Inflammatory macrophage (primary cell): ENCODE data around the gene GSTK1.
A peak's percentile ranks its signal among the peaks of the same experiment; 100 is the strongest.
"Not testable (repeated sequence)": the region's sequence is repeated elsewhere in the genome, so short reads cannot be mapped to it uniquely, and the experiment has no call there.

Experiments used
- DNase-seq, 2 donors: peaks; one replicate each; pipeline ENCODE4 v3.0.0-alpha.2; 2020 to 2022
- total RNA-seq, 18 experiments: gene quantifications; one replicate each; lab custom pipeline; 2026; ENCODE audit warnings: mixed read lengths in 6 of 18, inconsistent platforms in 2 of 18; lab: John Stamatoyannopoulos, UW

Gene GSTK1
- 81.3 to 158 (median 120) reads per million in 18 experiments for total RNA-seq

- peak; percentile 66 to 85 for DNase-seq
Observed at GRCh38 chr7:143263266-143264195, at the start of gene GSTK1. Gene GSTK1 (plus strand): TSS chr7:143263441. CDS start chr7:143263514, 73 bp downstream.

GRCh38 chr7:143213478-143213877, 49.8 kb upstream of the GSTK1 start:
- not testable (repeated sequence) for DNase-seq

GRCh38 chr7:143214789-143215679, 48.2 kb upstream of the GSTK1 start:
- DNase-seq: peak; percentile 86 to 91

GRCh38 chr7:143216151-143216550, 47.1 kb upstream of the GSTK1 start:
- peak in 1 of 2 donors; percentile 58 for DNase-seq

GRCh38 chr7:143216686-143217085, 46.6 kb upstream of the GSTK1 start:
- peak in 1 of 2 donors; percentile 52 for DNase-seq

- DNase-seq: no peak
Observed at GRCh38 chr7:143217806-143218205, 45.4 kb upstream of the GSTK1 start.

GRCh38 chr7:143221286-143221685, 42.0 kb upstream of the GSTK1 start:
- no peak for DNase-seq

- no peak for DNase-seq
Observed at GRCh38 chr7:143221737-143222136, 41.5 kb upstream of the GSTK1 start, which contains the start of gene TAS2R40. Gene TAS2R40 (plus strand): TSS chr7:143222037. CDS start chr7:143222079, 42 bp downstream.

GRCh38 chr7:143222782-143223181, 40.5 kb upstream of the GSTK1 start:
- DNase-seq: peak; percentile 88 to 90

GRCh38 chr7:143223784-143224183, 39.5 kb upstream of the GSTK1 start:
- no peak for DNase-seq

GRCh38 chr7:143225047-143225446, 38.2 kb upstream of the GSTK1 start:
- no peak for DNase-seq

GRCh38 chr7:143227806-143228205, 35.4 kb upstream of the GSTK1 start:
- DNase-seq: no peak

GRCh38 chr7:143229054-143229790, 34.0 kb upstream of the GSTK1 start:
- no peak for DNase-seq

GRCh38 chr7:143230602-143231457, 32.4 kb upstream of the GSTK1 start:
- DNase-seq: no peak

GRCh38 chr7:143233816-143234532, 29.3 kb upstream of the GSTK1 start:
- peak; percentile 54 to 92 for DNase-seq

GRCh38 chr7:143234533-143234875, 28.7 kb upstream of the GSTK1 start:
- DNase-seq: no peak

- peak in 1 of 2 donors; percentile 36 for DNase-seq
Observed at GRCh38 chr7:143235561-143235960, 27.7 kb upstream of the GSTK1 start.

GRCh38 chr7:143236408-143236990, 26.7 kb upstream of the GSTK1 start:
- no peak for DNase-seq

- DNase-seq: peak; percentile 71 to 73
Observed at GRCh38 chr7:143237366-143237765, 25.9 kb upstream of the GSTK1 start.

- no peak for DNase-seq
Observed at GRCh38 chr7:143238289-143238980, 24.8 kb upstream of the GSTK1 start.
